IMR-90 (cell line): ENCODE measurements around the gene SLC16A4. TPM values are rescaled to one million over a fixed set of nuclear protein-coding genes. Genes with fewer than 3 reads are reported as not detected.

Experiments
- ATAC-seq: fragments of 200-7000 bp; cut with Tn5 transposase; 2 replicates; pipeline ENCODE4 v1.9.1; 2020; ENCODE audit warnings: low read depth, mild to moderate bottlenecking, moderate library complexity
- BruUV-seq: library from RNA; stranded (reverse); fragments of 400-500 nt; replicated peaks from 2 replicates; lab custom pipeline; 2021; lab: Mats Ljungman, UMichigan
- CTCF ChIA-PET: fragments of 300-600 bp; formaldehyde crosslinking; extraction: SDS; loops from one replicate; lab custom pipeline; 2021; ENCODE audit warnings: antibody characterized with exemption; lab: Yijun Ruan, JAX
- POLR2A ChIA-PET: fragments of 300-600 bp; sonication (Branson Sonifier 250); formaldehyde crosslinking; loops from one replicate; lab custom pipeline; 2022; ENCODE audit warnings: antibody characterized with exemption; ENCODE audit not compliant: unreplicated experiment; lab: Charles Lee
- DNase-seq: peaks from one replicate; pipeline ENCODE4 v3.0.0; 2013
- H2AFZ ChIP-seq: replicated peaks from 2 replicates; pipeline ENCODE3; 2013; ENCODE audit warnings: low read length, mild to moderate bottlenecking; ENCODE audit not compliant: poor library complexity
- H2AK5ac ChIP-seq: 2 replicates; pipeline ENCODE4 v1.6.1; 2013; ENCODE audit warnings: low read depth, low read length, inconsistent platforms
- H2AK9ac ChIP-seq: replicated peaks from 2 replicates; pipeline ENCODE3; 2013; ENCODE audit warnings: mild to moderate bottlenecking, low read depth, low read length, moderate library complexity; ENCODE audit not compliant: poor library complexity
- H2BK120ac ChIP-seq: 2 replicates; pipeline ENCODE4 v1.6.1; 2013; ENCODE audit warnings: low read depth, low read length, inconsistent platforms
- H2BK15ac ChIP-seq: 3 replicates; pipeline ENCODE4 v1.6.1; 2013; ENCODE audit warnings: low read depth, low read length, inconsistent platforms
- H2BK20ac ChIP-seq: 2 replicates; pipeline ENCODE4 v1.6.1; 2013; ENCODE audit warnings: low read depth, mild to moderate bottlenecking, inconsistent platforms, low read length, moderate library complexity
- H2BK5ac ChIP-seq: 2 replicates; pipeline ENCODE4 v1.6.1; 2013; ENCODE audit warnings: mild to moderate bottlenecking, low read depth, low read length, inconsistent platforms; ENCODE audit not compliant: poor library complexity, severe bottlenecking
- H3K14ac ChIP-seq: replicated peaks from 2 replicates; pipeline ENCODE4 v1.6.1; 2013; ENCODE audit warnings: low read depth, low read length, inconsistent platforms
- H3K18ac ChIP-seq: 2 replicates; pipeline ENCODE4 v1.6.1; 2013; ENCODE audit warnings: low read depth, low read length, control low read depth
- H3K23ac ChIP-seq: 2 replicates; pipeline ENCODE4 v1.6.1; 2013; ENCODE audit warnings: low read depth, low read length, inconsistent platforms
- H3K27ac ChIP-seq: 2 replicates; pipeline ENCODE4 v1.5.1; 2013; ENCODE audit warnings: mild to moderate bottlenecking, control low read depth, low read length; ENCODE audit not compliant: insufficient read depth
- H3K27me3 ChIP-seq: 2 replicates; pipeline ENCODE4 v1.6.1; 2013; ENCODE audit warnings: low read length; ENCODE audit not compliant: control insufficient read depth, insufficient read depth
- H3K36me3 ChIP-seq: 2 replicates; pipeline ENCODE4 v1.6.1; 2013; ENCODE audit warnings: low read length, mixed read lengths; ENCODE audit not compliant: control insufficient read depth, insufficient read depth
- H3K4ac ChIP-seq: 2 replicates; pipeline ENCODE4 v1.6.1; 2013; ENCODE audit warnings: low read depth, low read length, inconsistent platforms
- H3K4me1 ChIP-seq: 2 replicates; pipeline ENCODE4 v1.6.1; 2013; ENCODE audit warnings: low read length, mixed read lengths; ENCODE audit not compliant: control insufficient read depth, insufficient read depth
- H3K4me2 ChIP-seq: 2 replicates; pipeline ENCODE4 v1.6.1; 2013; ENCODE audit warnings: low read depth, mild to moderate bottlenecking, control low read depth, low read length, moderate library complexity
- H3K4me3 ChIP-seq: 2 replicates; pipeline ENCODE4 v1.5.1; 2013; ENCODE audit warnings: low read depth, mild to moderate bottlenecking, control low read depth, low read length, moderate library complexity; ENCODE audit not compliant: insufficient read depth
- H3K56ac ChIP-seq: 2 replicates; pipeline ENCODE4 v1.6.1; 2013; ENCODE audit warnings: low read length, inconsistent platforms; ENCODE audit not compliant: insufficient read depth; ENCODE audit errors: extremely low read depth
- H3K79me1 ChIP-seq, 2 experiments: 2 replicates each; pipeline ENCODE4 v1.6.1; 2013; ENCODE audit warnings: low read length in 2 of 2, inconsistent platforms in 1 of 2, low read depth in 1 of 2
- H3K9ac ChIP-seq: 2 replicates; pipeline ENCODE4 v1.6.1; 2013; ENCODE audit warnings: low read depth, low read length, control low read depth
- H3K9me1 ChIP-seq: 2 replicates; pipeline ENCODE4 v1.6.1; 2013; ENCODE audit warnings: low read length, inconsistent platforms; ENCODE audit not compliant: insufficient read depth
- H3K9me3 ChIP-seq: 2 replicates; pipeline ENCODE4 v1.6.1; 2013; ENCODE audit warnings: low read length; ENCODE audit not compliant: control insufficient read depth, insufficient read depth
- H4K20me1 ChIP-seq: 2 replicates; pipeline ENCODE4 v1.6.1; 2013; ENCODE audit warnings: low read length, inconsistent platforms; ENCODE audit not compliant: insufficient read depth
- H4K5ac ChIP-seq: 2 replicates; pipeline ENCODE4 v1.6.1; 2013; ENCODE audit warnings: mild to moderate bottlenecking, low read depth, low read length, control low read depth
- H4K8ac ChIP-seq, 2 experiments: 2 replicates each; pipeline ENCODE4 v1.6.1; 2013; ENCODE audit warnings: low read depth in 2 of 2, low read length in 2 of 2, control low read depth in 1 of 2, inconsistent platforms in 1 of 2
- H4K91ac ChIP-seq: 2 replicates; pipeline ENCODE4 v1.6.1; 2013; ENCODE audit warnings: low read depth, low read length, inconsistent platforms; ENCODE audit not compliant: insufficient read depth
- CHD1 ChIP-seq: IDR thresholded peaks from 2 replicates; pipeline ENCODE4 v1.6.1; 2012; ENCODE audit warnings: low read depth, low read length, improper control_type of control experiment
- WGBS, 2 experiments: methylation state at CpG; one replicate each; pipeline versions ENCODE4 v1.1.5 to v1.1.7; 2013; ENCODE audit warnings: missing lambda C conversion rate in 2 of 2; ENCODE audit not compliant: insufficient read length in 1 of 2; ENCODE audit errors: extremely low coverage in 2 of 2; 5-methylcytosine and 5-hydroxymethylcytosine counted together
- dilution Hi-C: fragments of 300-500 bp; cut with HindIII; formaldehyde crosslinking; loops from one replicate; pipeline ENCODE4 v1.14.3; 2018; ENCODE audit warnings: low sequenced_read_pairs; ENCODE audit not compliant: unreplicated experiment
- in situ Hi-C: fragments of 300-500 bp; cut with MboI; formaldehyde crosslinking; loops from 3 replicates; pipeline ENCODE4 v1.14.3; 2019; ENCODE audit warnings: low sequenced_read_pairs, inconsistent platforms, mixed read lengths
- intact Hi-C: fragments of 100-400 bp; cut with micrococcal nuclease; formaldehyde crosslinking; loops from 2 replicates; pipeline ENCODE4 v1.10.0; 2022
- polyA plus RNA-seq, 3 experiments: library from polyadenylated mRNA; depleted of rRNA; stranded (reverse); fragments of >200 nt; gene quantifications; 2 replicates each; pipeline ENCODE4 v1.2.3, GENCODE V29; 2012; ENCODE audit warnings: low replicate concordance in 1 of 3
- total RNA-seq: library from RNA; depleted of rRNA; stranded (reverse); fragments of >200 nt; gene quantifications from 2 replicates; pipeline ENCODE4 v1.2.3, GENCODE V29; 2012

SLC16A4 gene
- total and polyA plus RNA-seq, 2 of the 4 experiments (the other 2 are of a cell fraction), result 27.7 to 65.2 TPM

DNA sequence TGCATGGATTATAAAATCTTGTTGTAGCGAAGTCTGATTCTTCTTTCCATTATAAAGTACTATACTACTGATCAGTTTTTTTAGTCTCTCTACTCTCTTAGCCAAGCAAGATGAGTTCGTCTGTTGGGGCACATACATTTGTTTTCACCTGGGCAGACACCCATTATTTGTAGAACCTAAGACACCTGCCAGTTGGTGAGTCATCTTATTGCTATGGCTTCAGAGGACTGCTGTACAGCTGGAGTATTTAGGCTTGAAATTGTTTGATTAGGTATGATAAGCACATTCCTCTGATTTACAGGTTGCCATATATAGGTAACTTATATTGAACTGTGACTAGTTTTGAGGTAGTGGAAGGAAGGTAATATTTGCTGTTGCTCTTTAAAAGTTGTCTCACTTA lies 34.4 kb downstream of the SLC16A4 start:
- BruUV-seq, result no TSS peak
- Histone ChIP-seq H2BK20ac (no peak overlapping the region), H3K27me3 (no peaks in the 10 kb centered on the region), H2AFZ (no peak overlapping the region), H3K4me1 (no peaks in the 10 kb centered on the region), H4K91ac (no peak overlapping the region), H3K27ac (no peak overlapping the region), H3K9ac (no peak overlapping the region), H4K20me1 (no peaks in the 10 kb centered on the region; the same call in 1 of the 2 replicates), H3K9me1 (no peaks in the 10 kb centered on the region), H3K9me3 (no peaks in the 10 kb centered on the region), H2BK15ac (no peak overlapping the region), H3K23ac (no peak overlapping the region), H3K79me1 (peaks cover 13 to 36% of the 10 kb centered on the region in 2 experiments; a peak in 3 of 4 replicates), H4K8ac (no peak overlapping the region), H3K4ac (no peak overlapping the region), H3K56ac (no peak overlapping the region), H4K5ac (no peak overlapping the region), H3K4me3 (no peak overlapping the region), H2BK120ac (no peak overlapping the region), H3K14ac (no peak overlapping the region), H3K4me2 (no peak overlapping the region), H3K18ac (no peak overlapping the region), H2AK5ac (no peak overlapping the region), H3K36me3 (peaks cover 2% of the 10 kb centered on the region; the same call in 1 of the 2 replicates), H2AK9ac (no peak overlapping the region), H2BK5ac (no peak overlapping the region)
- no peak for TF ChIP-seq CHD1
- CTCF ChIA-PET, result no interaction called here
- DNase-seq (no peak), ATAC-seq (no peak)
- no CpG with 5 or more reads among the region's 2 CpGs for WGBS, 2 experiments
- dilution Hi-C loops (no loop called here), in situ Hi-C loops (no loop called here), intact Hi-C loops (no loop called here)
- POLR2A ChIA-PET, result no interaction called here
